HG02938 (cell line): ENCODE measurements around the gene ACTL6B.
A peak's percentile ranks its signal among the peaks of the same experiment; 100 is the strongest.

ENCODE experiments used
- ATAC-seq: cut with Tn5 transposase; IDR thresholded peaks from one replicate; pipeline ENCODE4 v1.9.1; 2021; ENCODE audit warnings: mild to moderate bottlenecking, moderate library complexity; ENCODE audit not compliant: unreplicated experiment

The ACTL6B gene

DNA sequence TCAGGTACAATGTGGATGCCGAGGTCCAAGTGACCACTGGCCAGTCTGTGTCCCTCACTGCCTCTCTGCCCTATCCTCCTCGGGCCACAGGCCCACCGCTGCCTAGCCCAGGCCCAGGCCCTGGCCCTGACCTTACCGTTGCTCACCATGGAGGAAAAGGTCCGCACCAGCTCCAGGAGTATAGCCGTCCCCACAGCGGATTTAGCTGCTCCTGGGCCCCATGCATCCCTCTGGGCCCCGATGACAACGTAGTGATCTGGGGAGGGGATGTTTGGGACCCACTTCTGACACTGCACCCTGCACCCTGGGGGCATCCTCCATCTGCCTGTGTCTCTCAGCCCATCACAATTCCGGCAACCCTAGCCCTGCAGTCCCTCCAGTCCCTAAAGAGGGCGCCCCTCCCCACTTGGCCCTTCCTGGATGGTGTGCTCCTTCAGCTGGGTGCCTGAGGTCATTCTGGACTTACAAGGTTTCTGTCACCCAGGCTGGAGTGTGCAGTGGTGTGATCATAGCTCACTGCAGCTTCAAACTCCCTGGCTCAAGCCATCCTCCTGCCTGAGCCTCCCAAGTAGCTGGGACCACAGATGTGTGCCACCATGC, 27.0 kb downstream of the ACTL6B start:
- no peak for ATAC-seq

DNA sequence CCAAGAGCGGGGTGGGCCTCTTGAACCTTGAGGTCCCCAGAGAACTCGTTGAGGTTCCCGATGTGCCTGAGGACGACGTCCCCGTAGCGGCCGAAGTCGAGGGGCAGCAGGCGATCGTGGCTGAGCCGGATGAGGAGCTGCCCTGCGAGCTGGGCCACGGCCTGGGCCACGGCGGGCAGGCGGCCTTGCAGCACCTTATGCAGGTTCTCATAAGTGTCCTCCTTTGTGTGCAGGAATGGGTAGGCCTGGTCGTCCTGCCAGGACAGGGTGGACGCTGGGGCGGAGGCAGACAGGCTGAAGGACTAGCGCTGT, 29.1 kb downstream of the ACTL6B start:
- no peak for ATAC-seq

DNA sequence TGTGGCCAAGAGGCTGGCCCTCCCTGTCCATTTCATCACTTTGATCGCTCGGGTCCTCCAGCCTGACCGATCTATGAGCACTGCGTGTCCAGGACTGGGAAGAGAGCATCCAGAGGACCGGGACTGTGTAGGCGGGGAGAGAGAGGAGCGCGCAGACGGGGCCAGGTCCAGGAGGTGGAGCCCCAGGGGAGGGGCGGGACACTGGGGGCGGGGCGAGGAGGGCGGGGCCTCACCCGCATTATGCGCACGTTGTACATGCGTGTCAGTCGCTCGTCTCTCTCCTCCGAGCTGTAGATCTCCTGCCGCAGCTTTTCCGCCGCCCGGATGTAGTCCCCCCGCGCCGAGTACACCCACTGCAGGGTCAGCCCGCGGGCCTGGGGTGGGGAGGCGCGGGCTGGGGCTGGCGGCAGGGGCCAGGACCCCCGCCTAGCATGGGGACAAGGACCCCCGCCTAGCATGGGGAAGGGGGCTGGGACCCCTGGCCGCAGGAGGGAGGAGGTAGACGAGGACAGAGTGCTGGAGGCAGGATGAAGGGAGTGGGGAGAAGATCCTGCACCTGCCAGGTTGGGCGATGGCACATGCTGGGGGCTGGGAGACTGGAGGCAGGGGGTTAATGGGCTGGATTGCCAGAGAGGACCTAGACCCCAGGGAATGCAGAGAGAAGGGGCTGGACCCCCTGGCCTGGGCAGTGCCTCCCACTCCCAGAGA, 29.6 kb downstream of the ACTL6B start:
- peak; percentile 73 for ATAC-seq

DNA sequence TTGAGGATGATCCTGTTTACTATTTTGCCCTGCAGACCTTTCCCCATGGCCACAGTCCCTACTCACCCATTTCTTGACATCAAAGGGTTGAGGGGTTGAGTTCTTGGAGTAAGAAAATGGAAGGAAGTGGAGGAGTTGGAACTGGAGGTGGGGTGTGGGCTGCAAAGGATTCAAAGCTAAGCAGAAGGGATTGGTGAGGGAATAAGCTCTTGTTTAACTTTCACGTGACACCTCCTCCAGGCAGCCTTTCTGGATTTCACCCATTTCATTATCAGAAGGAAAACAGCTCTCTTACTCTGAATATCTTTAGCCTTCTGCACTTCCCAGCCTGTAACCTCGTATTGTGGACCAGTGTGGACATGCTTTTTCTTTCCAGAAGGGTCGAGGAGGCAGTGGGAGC, 30.2 kb downstream of the ACTL6B start:
- no peak for ATAC-seq

DNA sequence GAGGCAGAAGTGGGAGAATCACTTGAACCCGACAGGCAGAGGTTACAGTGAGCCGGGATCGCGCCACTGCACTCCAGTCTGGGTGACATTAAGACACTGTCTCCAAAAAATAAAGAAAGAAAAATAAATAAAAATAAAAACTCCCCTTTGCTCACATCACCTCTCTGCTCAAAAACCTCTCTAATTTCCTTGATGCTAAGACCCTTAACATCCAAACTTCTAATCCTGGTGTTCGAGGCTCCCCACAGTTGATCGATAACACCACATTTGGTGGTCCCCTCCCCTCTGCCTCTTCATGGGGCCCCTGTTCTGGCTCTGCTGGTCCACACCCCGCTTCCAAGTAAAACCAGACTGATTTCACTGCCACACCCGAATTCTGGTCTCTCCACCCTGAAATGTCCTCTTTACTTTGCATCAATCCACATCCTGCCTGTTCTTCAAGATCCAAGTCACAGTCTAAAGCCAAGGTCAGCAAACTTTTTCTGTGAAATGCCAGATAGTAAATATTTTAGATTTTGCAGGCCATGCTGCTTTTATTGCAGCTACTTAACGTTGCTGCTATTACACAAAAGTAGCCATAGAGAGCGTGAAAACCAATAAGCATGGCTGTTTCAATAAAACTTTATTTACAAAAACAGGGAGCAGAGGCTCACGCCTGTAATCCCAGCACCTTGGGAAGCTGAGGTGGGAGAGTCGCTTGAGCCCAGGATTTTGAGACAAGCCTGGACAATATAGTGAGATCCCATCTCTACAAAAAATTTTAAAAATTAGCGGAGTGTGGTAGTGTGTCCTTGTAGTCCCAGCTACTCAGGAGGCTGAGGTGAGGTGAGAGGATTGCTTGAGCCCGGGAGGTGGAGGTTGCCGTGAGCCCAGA, 32.1 kb downstream of the ACTL6B start:
- ATAC-seq = no peak

DNA sequence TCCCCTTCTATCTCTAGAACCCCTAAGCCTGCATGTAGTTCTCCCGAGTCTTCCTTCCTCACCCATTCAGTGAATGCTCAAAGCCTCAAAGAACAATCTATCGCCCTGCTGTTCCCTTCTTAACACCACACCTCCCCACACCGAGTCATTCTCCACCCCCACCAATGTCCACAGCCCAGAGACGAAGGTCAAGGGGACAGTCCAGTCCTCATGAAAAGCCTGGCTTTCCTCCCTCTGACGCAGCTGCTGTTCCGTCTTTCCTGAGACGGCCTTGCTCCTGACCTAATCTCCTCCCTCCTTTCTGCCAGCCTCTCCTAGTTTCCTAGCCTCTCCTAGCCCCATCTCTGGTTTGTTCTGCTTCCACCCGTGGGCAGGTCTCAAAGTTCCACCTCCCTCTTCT, 34.7 kb downstream of the ACTL6B start:
- no peak for ATAC-seq

DNA sequence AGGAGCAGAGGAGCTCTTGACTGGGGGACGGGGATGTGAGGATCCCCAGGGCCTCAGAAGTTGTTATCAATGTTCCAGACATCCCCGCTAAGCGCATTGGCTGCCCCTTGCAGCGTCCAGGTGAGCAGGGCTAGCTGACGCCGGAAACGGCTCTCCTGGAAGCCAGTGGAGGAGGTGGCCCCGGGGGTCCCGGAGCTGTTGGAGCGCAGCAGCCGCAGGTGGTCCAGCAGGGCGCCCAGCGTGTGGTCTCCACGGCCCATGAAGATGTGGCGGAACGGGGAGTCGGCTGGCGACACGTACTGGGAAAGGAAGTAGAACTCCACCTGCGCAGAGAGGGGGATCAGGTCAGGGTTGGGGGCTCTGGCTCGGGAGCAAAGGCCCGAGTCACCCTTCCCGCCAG, 35.4 kb downstream of the ACTL6B start:
- no peak for ATAC-seq

DNA sequence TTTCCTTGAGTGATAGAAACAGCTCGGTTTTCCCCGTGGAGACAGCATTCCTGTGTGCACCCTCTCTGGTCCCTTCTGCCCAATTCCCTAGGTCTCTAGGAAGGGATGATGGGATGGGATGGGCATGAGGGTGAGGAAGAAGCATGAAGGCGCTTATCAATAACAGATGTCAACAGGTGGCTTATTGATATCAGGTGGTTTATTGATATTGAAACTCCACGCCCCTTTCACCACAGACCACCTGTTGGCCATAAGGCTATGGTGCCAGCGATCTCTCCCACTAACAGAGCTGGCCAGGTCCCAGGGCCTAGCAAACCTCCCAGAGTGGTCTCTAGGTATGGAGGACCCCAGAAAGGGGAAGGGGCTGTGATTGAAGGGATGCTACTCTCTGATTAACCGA, 36.0 kb downstream of the ACTL6B start:
- no peak for ATAC-seq

DNA sequence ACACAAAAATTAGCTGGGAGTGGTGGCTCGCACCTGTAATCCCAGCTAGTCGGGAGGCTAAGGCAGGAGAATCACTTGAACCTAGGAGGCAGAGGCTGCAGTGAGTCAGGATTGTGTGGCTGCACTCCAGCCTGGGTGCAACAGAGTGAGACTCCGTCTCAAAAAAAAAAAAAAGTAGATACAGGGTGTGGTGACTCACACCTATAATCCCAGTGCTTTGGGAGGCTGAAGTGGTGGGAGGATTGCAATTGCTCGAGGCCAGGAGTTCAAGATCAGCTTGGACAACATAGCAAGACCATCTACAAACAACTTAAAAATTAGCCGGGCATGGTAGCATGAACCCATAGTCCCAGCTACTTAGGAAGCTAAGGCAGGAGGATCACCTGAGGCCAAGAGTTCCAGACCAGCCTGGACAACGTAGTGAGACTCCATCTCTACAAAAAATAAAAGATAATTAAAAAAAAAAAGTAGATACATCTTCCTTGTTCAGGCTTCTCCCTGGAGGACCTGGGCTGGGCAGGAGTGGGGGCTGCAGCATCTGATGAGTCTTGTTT, 41.9 kb downstream of the ACTL6B start:
- ATAC-seq = no peak

DNA sequence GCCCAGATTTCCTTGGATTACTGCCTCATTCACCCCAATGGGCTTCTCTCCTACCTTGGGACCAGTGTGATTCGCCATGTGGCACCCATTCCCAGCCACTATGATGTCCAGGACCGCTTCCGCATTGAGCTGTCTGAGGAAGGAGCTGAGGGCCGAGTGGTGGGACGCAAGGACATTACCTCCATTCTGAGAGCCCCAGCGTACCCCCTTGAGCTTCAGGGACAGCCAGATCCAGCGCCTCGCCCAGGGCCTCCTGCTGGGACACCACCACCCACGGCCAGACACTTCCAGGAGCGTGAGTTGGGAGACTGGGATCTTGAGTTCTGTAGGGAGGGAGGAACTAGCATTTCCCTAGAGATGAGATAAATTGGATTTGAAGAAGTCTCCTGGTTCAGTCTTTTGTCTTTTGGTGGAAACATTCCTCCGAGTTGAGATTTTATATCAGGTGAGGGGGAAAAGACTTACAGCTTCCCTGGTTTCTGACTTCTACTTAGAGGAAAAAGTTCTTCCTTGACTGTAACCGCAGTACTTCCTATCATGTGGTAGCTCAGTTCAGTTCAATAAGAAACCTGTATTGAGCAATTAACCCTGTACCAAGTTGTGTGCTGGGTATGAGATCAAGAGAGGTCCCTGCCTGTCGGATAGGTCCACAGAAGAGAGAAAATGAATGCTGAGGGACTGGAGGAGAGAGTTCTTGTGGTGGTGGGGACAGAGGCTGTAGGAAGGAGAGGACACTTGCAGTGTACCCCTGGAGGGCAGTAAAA, 42.7 kb downstream of the ACTL6B start:
- ATAC-seq = no peak

DNA sequence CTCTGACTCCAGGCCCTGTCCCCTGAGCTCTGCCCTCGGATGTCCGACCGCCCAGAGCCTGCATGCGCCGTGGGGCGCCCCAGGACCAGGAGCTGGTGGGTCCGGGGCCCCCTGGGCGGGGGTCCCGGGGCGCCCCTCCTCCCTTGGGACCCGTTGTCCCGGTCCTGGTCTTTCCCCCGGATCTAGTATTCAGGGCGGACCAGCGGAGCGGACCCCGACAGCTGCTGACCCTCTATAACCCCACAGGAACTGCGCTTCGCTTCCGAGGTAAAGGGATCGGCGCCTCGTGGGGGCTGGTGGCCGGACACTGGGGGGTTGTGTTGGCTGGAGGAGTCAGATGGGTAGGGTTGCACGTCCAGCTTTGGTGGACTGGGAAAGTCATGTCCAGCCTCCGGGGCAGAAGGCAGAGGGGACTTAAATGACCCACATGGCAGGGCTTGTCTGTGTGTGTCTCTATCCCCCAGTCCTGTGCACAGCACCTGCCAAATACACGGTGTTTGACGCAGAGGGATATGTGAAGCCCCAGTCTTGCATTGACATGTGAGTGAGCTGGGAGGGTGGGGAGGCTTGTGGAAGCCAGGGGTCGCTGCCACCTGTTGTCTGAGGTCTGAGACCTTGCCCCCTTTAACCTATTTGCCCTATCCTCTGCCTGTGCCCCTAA, 43.4 kb downstream of the ACTL6B start:
- ATAC-seq = no peak

DNA sequence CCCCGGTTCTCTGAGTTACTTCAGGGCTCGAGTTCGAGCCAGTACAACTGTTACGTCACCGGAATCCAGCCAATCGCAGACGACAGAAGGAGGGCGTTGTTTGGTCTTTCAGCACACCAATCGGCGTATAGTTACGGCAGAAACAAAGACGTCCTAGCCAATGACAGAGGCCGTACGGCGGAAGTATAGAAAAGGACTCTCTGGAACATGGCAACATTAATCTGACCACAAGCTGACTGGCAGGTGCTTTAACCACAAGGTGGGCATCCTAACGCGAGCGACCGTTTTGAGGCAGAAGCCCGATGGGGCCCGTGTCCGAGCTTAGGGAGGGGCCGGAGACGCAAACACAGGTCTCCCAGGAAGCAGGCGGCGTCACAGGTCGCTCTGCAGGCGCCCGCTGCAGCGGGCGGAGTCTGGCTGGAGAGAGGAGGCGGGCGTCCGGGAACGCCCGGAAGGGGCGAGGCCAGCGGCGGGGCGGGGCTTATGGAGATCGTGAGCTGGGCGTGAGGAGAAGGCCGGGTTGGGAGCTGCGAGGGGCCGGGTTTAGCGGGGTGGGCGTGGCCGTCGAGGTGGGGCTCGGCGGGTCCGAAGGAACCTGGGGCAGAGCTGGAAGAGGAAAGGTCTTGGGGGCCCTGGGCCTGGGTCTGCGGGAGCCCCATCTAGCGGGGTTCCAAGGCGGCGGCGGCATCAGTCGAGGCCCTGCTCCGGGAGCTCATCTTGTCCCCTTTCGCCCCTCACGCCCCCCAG, 44.1 kb downstream of the ACTL6B start, which contains the start of gene MOSPD3:
TSS of gene MOSPD3 (plus strand) at position 558 of the 747 bp plus-strand sequence. CDS start 252 bp downstream, outside the sequence.
- ATAC-seq = peak; percentile 93

DNA sequence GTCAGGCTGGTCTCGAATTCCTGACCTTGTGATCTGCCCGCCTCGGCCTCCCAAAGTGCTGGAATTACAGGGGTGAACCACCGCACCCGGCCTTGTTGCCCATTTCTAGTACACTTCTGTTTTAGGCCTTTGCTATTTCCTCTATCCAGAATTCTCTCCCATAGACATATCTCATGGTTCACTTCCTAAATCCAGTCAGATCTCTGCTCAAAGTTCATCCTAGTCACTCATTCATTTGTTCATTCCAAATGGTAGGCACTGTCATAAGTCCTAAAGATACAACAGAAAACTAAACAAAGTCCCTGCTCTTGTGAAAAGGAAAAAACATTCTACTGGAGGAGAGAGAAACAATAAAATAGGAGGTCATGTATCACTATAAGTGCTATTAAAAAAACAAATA, 46.3 kb downstream of the ACTL6B start:
- no peak for ATAC-seq

DNA sequence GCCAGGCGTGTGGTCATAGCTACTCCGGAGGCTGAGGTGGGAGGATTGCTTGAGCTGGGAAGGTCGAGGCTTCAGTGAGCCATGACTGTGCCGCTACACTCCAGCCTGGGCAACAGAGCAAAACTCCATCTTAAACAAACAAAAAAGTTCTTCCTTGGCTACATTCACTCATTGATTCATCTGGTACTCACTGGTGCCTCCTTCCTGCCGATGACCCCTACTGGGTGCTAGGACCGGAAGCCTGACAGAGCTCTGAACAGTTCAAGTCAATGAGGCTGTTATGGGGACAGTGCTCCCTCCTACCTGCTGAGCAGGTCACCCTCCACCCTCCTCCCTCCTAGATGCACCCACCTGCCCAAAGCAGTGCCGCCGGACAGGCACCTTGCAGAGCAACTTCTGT, 49.1 kb downstream of the ACTL6B start:
- no peak for ATAC-seq

DNA sequence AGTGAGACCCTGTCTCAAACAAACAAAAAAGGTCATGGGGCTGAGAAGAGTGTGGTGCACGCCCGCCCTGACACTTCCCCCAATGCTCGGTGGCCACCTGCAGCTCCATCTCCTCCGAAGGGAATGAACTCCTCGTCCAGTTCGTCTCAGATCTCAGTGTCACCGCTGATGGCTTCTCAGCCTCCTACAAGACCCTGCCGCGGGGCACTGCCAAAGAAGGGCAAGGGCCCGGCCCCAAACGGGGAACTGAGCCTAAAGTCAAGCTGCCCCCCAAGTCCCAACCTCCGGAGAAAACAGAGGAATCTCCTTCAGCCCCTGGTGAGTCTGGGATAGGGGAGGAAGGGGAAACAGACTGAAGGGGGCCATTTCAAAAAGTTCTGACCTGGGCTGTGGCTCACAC, 49.9 kb downstream of the ACTL6B start:
- ATAC-seq = no peak

DNA sequence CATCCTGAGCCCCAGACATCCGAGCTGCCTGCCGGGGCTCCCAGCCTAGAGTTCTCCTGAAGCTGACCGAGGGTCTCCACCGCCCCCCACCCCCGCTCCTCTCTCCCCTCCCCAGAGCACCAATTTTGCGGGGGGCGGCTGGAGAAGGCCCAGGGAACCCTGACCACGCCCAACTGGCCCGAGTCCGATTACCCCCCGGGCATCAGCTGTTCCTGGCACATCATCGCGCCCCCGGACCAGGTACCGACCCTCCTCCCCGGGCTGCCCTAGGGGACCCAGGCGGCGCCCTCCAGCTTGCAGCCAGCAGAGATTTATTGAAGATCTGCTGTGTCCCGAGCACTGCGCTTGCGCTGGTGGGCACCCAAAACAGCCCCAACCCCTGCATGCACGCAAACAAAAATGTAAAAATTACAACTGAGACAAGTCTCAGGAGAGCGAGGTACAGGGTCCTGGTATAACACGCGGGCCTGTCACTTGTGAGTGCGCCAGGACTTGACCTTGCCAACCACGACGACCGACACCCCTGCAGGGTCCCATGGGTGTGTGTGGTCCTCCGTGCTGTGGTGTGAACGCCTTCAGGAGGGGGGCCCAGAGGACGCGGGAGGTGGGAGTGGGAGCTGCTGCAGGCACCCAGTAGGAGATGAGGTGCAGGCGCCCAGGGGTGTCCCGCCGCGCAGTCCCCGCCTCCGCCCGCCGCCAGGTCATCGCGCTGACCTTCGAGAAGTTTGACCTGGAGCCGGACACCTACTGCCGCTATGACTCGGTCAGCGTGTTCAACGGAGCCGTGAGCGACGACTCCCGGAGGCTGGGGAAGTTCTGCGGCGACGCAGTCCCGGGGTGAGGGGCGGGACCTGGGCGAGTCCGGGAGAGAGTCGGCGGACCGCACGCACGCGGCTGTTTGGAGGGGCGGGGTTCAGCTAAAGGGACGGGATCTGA, 51.0 kb downstream of the ACTL6B start:
- ATAC-seq = no peak

DNA sequence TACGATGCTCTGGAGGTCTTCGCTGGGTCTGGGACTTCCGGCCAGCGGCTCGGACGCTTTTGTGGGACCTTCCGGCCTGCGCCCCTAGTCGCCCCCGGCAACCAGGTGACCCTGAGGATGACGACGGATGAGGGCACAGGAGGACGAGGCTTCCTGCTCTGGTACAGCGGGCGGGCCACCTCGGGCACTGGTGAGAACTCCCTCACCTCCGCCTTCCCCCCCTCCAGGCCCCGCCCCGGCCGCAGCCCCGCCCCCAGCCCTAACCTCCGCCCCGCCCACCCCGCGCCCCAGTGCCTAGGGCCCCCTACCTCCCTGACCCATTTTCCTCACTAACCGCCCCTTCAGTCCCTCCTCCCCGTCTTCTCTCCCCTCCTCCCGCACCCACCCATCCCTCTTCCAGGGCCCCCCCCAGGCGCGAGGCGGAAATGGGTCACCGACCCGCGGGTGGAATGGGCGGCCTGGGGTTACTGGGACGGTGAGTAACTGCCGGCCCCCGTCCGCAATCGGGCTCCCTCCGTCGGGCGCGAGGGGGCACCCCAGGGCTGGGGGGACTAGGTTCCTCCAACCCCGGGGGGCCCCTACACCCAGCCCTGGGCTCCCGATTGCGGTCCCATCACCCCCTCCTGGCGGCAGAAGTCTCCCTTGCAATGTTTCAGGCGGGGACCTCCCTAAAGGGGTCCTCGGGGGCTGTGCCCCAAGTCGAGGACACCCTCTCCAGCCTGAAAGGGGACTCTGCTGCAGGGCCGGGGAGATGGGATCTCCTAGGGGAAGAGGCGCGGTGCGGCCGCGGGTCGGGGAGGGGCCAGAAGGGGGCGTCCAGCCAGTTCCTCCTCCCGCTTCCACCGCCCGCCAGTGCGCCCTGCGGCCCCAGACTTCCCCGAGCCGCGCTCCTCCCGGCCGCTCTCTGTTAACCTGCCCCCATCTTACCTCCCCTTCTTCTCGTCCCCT, 51.9 kb downstream of the ACTL6B start:
- ATAC-seq = no peak

DNA sequence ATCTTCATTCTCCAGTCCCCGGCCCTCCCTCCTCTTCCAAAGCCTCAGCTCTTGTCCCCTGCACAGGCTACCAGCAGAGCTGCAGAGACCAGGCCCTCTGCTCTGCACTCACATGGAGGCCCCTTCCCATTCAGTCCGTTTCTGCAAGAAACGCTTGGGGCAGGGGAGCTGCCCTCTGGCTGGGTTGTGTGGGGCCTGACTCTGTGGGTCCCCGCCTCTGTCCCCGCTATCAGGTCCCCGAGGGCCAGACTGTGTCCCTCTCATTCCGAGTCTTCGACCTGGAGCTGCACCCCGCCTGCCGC, 52.6 kb downstream of the ACTL6B start:
- ATAC-seq = no peak
